HCT116 (cell line): ENCODE measurements around the gene SHOC2. TPM values are rescaled to one million over a fixed set of nuclear protein-coding genes. Genes with fewer than 3 reads are reported as not detected.

Experiments used
- ATAC-seq: fragments of 200-7000 bp; cut with Tn5 transposase; 2 replicates; pipeline ENCODE4 v1.9.1; 2020; ENCODE audit warnings: mild to moderate bottlenecking, moderate library complexity
- BruUV-seq: library from RNA; stranded (reverse); fragments of 400-500 nt; replicated peaks from 2 replicates; lab custom pipeline; 2021; lab: Mats Ljungman, UMichigan
- CTCF ChIA-PET: fragments of 300-600 bp; sonication (Branson Sonifier 250); formaldehyde crosslinking; loops from one replicate; lab custom pipeline; 2021; ENCODE audit warnings: antibody characterized with exemption; lab: Charles Lee
- POLR2A ChIA-PET: fragments of 300-600, 350-600 bp; sonication (Branson Sonifier 250); formaldehyde crosslinking; loops from one replicate; lab custom pipeline; 2021; ENCODE audit warnings: antibody characterized with exemption; lab: Charles Lee
- RAD21 ChIA-PET, 2 experiments: fragments of 300-600 bp; sonication (Branson Sonifier 250); formaldehyde crosslinking; loops; one replicate each; lab custom pipeline; 2023; ENCODE audit warnings: low total read pairs in 2 of 2; ENCODE audit not compliant: uncharacterized antibody in 2 of 2, unreplicated experiment in 2 of 2, low non-redundant PET in 1 of 2; lab: Charles Lee
- DNase-seq: peaks from one replicate; pipeline ENCODE4 v3.0.0-alpha.2; 2010; ENCODE audit warnings: low read depth, low spot score
- H2AFZ ChIP-seq: fragments of 200-600 bp; shearing (Covaris generic), sonication (generic); 2 replicates; pipeline ENCODE4 v1.6.1; 2017; ENCODE audit warnings: low read depth, mixed run types, mixed read lengths, antibody characterized with exemption, low read length; ENCODE audit not compliant: poor library complexity, severe bottlenecking
- H3K27ac ChIP-seq: 2 replicates; pipeline ENCODE4 v1.5.1; 2012; ENCODE audit warnings: low read depth, low read length
- H3K27me3 ChIP-seq: fragments of 200-600 bp; sonication (generic); 2 replicates; pipeline ENCODE4 v1.6.1; 2016; ENCODE audit warnings: mixed run types, low read length, mixed read lengths; ENCODE audit not compliant: insufficient read depth
- H3K36me3 ChIP-seq, 2 experiments: fragments of 200-500 bp in 1 of 2; fragments of 200-600 bp in 1 of 2; sonication (Bioruptor generic) in 1 of 2; sonication (generic) in 1 of 2; 2 replicates each; pipeline versions ENCODE4 v1.5.1 to v1.6.1; 2014 to 2016; ENCODE audit warnings: low read length in 2 of 2, inconsistent platforms in 1 of 2, mixed read lengths in 1 of 2, mixed run types in 1 of 2; ENCODE audit not compliant: insufficient read depth in 2 of 2, control insufficient read depth in 1 of 2
- H3K4me1 ChIP-seq, 2 experiments: fragments of 200-600 bp in 1 of 2; sonication (generic) in 1 of 2; 2 replicates each; pipeline versions ENCODE4 v1.5.1 to v1.6.1; 2012 to 2017; ENCODE audit warnings: low read length in 2 of 2, inconsistent platforms in 1 of 2, mild to moderate bottlenecking in 1 of 2, mixed read lengths in 1 of 2, mixed run types in 1 of 2, moderate library complexity in 1 of 2; ENCODE audit not compliant: insufficient read depth in 2 of 2, control insufficient read depth in 1 of 2
- H3K4me2 ChIP-seq: fragments of 200-600 bp; sonication (generic); 2 replicates; pipeline ENCODE4 v1.6.1; 2017; ENCODE audit warnings: mixed run types, low read length, mixed read lengths
- H3K4me3 ChIP-seq, 2 experiments: fragments of 200-600 bp in 1 of 2; sonication (generic) in 1 of 2; replicated peaks in 1 of 2; 2 replicates each; pipeline ENCODE4 v1.5.1; 2011 to 2016; ENCODE audit warnings: low read length in 2 of 2, control low read depth in 1 of 2, low read depth in 1 of 2, mild to moderate bottlenecking in 1 of 2, mixed read lengths in 1 of 2, mixed run types in 1 of 2
- H3K79me2 ChIP-seq: fragments of 200-600 bp; sonication (generic); 2 replicates; pipeline ENCODE4 v1.6.1; 2017; ENCODE audit warnings: mild to moderate bottlenecking, mixed run types, low read length, moderate library complexity, mixed read lengths; ENCODE audit not compliant: insufficient read depth
- H3K9ac ChIP-seq: fragments of 200-600 bp; sonication (generic); 2 replicates; pipeline ENCODE4 v1.6.1; 2016; ENCODE audit warnings: low read length, mixed read lengths
- H3K9me2 ChIP-seq: fragments of 200-600 bp; sonication (generic), shearing (Covaris generic); 2 replicates; pipeline ENCODE4 v1.6.1; 2017; ENCODE audit warnings: mixed run types, mild to moderate bottlenecking, moderate library complexity; ENCODE audit not compliant: insufficient read depth
- H3K9me3 ChIP-seq, 2 experiments: fragments of 200-500 bp in 1 of 2; fragments of 200-600 bp in 1 of 2; sonication (Bioruptor generic) in 1 of 2; sonication (generic) in 1 of 2; 2 replicates each; pipeline ENCODE4 v1.6.1; 2014 to 2017; ENCODE audit warnings: low read length in 2 of 2, mixed read lengths in 2 of 2, inconsistent platforms in 1 of 2, low read depth in 1 of 2, mild to moderate bottlenecking in 1 of 2, mixed run types in 1 of 2, moderate library complexity in 1 of 2; ENCODE audit not compliant: control insufficient read depth in 1 of 2, insufficient read depth in 1 of 2
- H4K20me1 ChIP-seq: fragments of 200-600 bp; sonication (generic), shearing (Covaris generic); 2 replicates; pipeline ENCODE4 v1.6.1; 2017; ENCODE audit warnings: mixed run types, mild to moderate bottlenecking, moderate library complexity; ENCODE audit not compliant: insufficient read depth
- ATF3 ChIP-seq: IDR thresholded peaks from 2 replicates; pipeline ENCODE4 v1.6.1; 2012
- CEBPB ChIP-seq: IDR thresholded peaks from 2 replicates; pipeline ENCODE4 v1.6.1; 2012; ENCODE audit warnings: low read depth
- EGR1 ChIP-seq: IDR thresholded peaks from 2 replicates; pipeline ENCODE4 v1.6.1; 2012; ENCODE audit warnings: low read depth
- ELF1 ChIP-seq: IDR thresholded peaks from 2 replicates; pipeline ENCODE4 v1.6.1; 2012; ENCODE audit warnings: low read depth, borderline replicate concordance
- EZH2 ChIP-seq: fragments of 200-600 bp; sonication (generic); IDR thresholded peaks from 2 replicates; pipeline ENCODE4 v1.6.1; 2017; ENCODE audit warnings: antibody characterized with exemption, mixed run types
- EZH2phosphoT487 ChIP-seq: fragments of 200-600 bp; IDR thresholded peaks from 2 replicates; pipeline ENCODE4 v1.6.1; 2018; ENCODE audit warnings: antibody characterized with exemption, borderline replicate concordance
- FOSL1 ChIP-seq: IDR thresholded peaks from 2 replicates; pipeline ENCODE4 v1.6.1; 2012; ENCODE audit warnings: low read depth
- MAX ChIP-seq: IDR thresholded peaks from 2 replicates; pipeline ENCODE4 v1.6.1; 2012
- POLR2A ChIP-seq: IDR thresholded peaks from 2 replicates; pipeline ENCODE4 v1.7.0; 2011; ENCODE audit warnings: borderline replicate concordance; ENCODE audit not compliant: insufficient read depth, insufficient read length; ENCODE audit errors: extremely low read depth
- POLR2AphosphoS5 ChIP-seq: IDR thresholded peaks from 2 replicates; pipeline ENCODE4 v1.6.1; 2011; ENCODE audit warnings: mild to moderate bottlenecking, low read depth, low read length, moderate library complexity
- RAD21 ChIP-seq: IDR thresholded peaks from 2 replicates; pipeline ENCODE4 v1.6.1; 2012; ENCODE audit warnings: low read depth, mild to moderate bottlenecking
- REST ChIP-seq: IDR thresholded peaks from 2 replicates; pipeline ENCODE4 v1.6.1; 2012; ENCODE audit warnings: low read depth
- SIN3A ChIP-seq: IDR thresholded peaks from 2 replicates; pipeline ENCODE4 v1.6.1; 2012; ENCODE audit warnings: low read depth
- SP1 ChIP-seq: IDR thresholded peaks from 2 replicates; pipeline ENCODE4 v1.6.1; 2012; ENCODE audit warnings: low read depth
- TCF7L2 ChIP-seq: IDR thresholded peaks from 2 replicates; pipeline ENCODE4 v1.7.0; 2011; ENCODE audit warnings: borderline replicate concordance, inconsistent platforms; ENCODE audit not compliant: insufficient read depth, insufficient read length; ENCODE audit errors: extremely low read depth
- YY1 ChIP-seq: IDR thresholded peaks from 2 replicates; pipeline ENCODE4 v1.6.1; 2011; ENCODE audit warnings: low read length, low read depth, moderate library complexity, mild to moderate bottlenecking; ENCODE audit not compliant: insufficient replicate concordance; ENCODE audit errors: extremely low read depth
- ZFX ChIP-seq: fragments of 450-650 bp; IDR thresholded peaks from 2 replicates; pipeline ENCODE4 v1.6.1; 2017
- intact Hi-C: fragments of 100-400 bp; cut with micrococcal nuclease; formaldehyde crosslinking; loops from 2 replicates; pipeline ENCODE4 v1.10.0; 2022
- total RNA-seq: library from RNA; stranded (reverse); gene quantifications from one replicate; pipeline ENCODE4 v1.2.1, GENCODE V29; 2021; ENCODE audit not compliant: unreplicated experiment
- TF ChIP-seq, protein P1 (sequence below), 3 experiments: fragments of 200-600 bp in 1 of 3; sonication (generic) in 1 of 3; IDR thresholded peaks in 2 of 3; conservative IDR thresholded peaks in 1 of 3; 2 replicates each; pipeline ENCODE4 v1.5.1; 2012 to 2017; ENCODE audit warnings: low read depth in 2 of 3, low read length in 2 of 3, antibody characterized with exemption in 1 of 3, borderline replicate concordance in 1 of 3, control low read depth in 1 of 3, mild to moderate bottlenecking in 1 of 3, mixed read lengths in 1 of 3, mixed run types in 1 of 3, moderate library complexity in 1 of 3; ENCODE audit not compliant: insufficient read depth in 1 of 3

SHOC2 gene
- total RNA-seq, 1 experiment from 2014 or later, result 39.5 TPM

GRCh38 chr10:110872145-110872983 lies 47.0 kb upstream of the SHOC2 start:
- ATAC-seq (peak; percentile 75), DNase-seq (no peak)
- ChIA-PET CTCF (interaction anchor here (1.3 kb wide), 1 partner anchor 21 kb away, joined by 5 read pairs; no protein-coding TSS in a partner anchor), RAD21 (interaction anchor here in 1 of 2 experiments (0.7 kb wide), 1 partner anchor 114 kb away, joined by 5 read pairs; no protein-coding TSS in a partner anchor), POLR2A (interaction anchor here (1.0 to 1.3 kb wide), 4 partner anchors 11 to 46 kb away, joined by 3 to 8 read pairs (median 6); partner anchors contain the start of genes BBIP1 and SHOC2)
- no peaks in the 10 kb centered on the region for H4K20me1 ChIP-seq
- BruUV-seq, result no TSS peak
- peaks cover 14 to 20% of the 10 kb centered on the region in 2 experiments; a peak in 3 of 4 replicates for H3K4me1 ChIP-seq
- H3K27me3 ChIP-seq, result no peaks in the 10 kb centered on the region
- H3K36me3 ChIP-seq, result 0 out of 4 replicates have a peak, but pooled peaks cover 0 to 2% of the 10 kb centered on the region in 2 experiments
- intact Hi-C loops, result no loop called here
- H3K27ac ChIP-seq, result peak overlapping the region; percentile 60
- peak overlapping the region; percentile 68 for H3K9ac ChIP-seq
- H3K9me2 ChIP-seq, result no peaks in the 10 kb centered on the region
- no peaks in the 10 kb centered on the region for H3K9me3 ChIP-seq
- peak overlapping the region; percentile 33 for H2AFZ ChIP-seq
- H3K4me2 ChIP-seq, result peak overlapping the region; percentile 88
- no peaks in the 10 kb centered on the region for H3K79me2 ChIP-seq
- H3K4me3 ChIP-seq, result peak overlapping the region; percentile 65 to 67
- no peak for TF ChIP-seq SP1
- no peak; the same call in 1 of the 2 replicates for TF ChIP-seq POLR2AphosphoS5
- TF ChIP-seq ATF3, result no peak
- no peak for TF ChIP-seq EZH2
- TF ChIP-seq REST, result no peak
- TF ChIP-seq ZFX, result peak; percentile 69
- TF ChIP-seq POLR2A, result no peak
- TF ChIP-seq TCF7L2, result peak; percentile 27
- TF ChIP-seq EGR1, result no peak
- 0 out of 2 replicates have a peak, but pooled peaks have one; percentile 9 for TF ChIP-seq RAD21
- peak; percentile 79; the same call in 1 of the 2 replicates for TF ChIP-seq CEBPB
- TF ChIP-seq EZH2phosphoT487, result no peak
- TF ChIP-seq SIN3A, result peak; percentile 58; the same call in 1 of the 2 replicates
- TF ChIP-seq ELF1, result no peak
- no peak for TF ChIP-seq FOSL1
- TF ChIP-seq YY1, result peak; percentile 21
- TF ChIP-seq MAX, result peak; percentile 95
- TF ChIP-seq, protein P1, sequence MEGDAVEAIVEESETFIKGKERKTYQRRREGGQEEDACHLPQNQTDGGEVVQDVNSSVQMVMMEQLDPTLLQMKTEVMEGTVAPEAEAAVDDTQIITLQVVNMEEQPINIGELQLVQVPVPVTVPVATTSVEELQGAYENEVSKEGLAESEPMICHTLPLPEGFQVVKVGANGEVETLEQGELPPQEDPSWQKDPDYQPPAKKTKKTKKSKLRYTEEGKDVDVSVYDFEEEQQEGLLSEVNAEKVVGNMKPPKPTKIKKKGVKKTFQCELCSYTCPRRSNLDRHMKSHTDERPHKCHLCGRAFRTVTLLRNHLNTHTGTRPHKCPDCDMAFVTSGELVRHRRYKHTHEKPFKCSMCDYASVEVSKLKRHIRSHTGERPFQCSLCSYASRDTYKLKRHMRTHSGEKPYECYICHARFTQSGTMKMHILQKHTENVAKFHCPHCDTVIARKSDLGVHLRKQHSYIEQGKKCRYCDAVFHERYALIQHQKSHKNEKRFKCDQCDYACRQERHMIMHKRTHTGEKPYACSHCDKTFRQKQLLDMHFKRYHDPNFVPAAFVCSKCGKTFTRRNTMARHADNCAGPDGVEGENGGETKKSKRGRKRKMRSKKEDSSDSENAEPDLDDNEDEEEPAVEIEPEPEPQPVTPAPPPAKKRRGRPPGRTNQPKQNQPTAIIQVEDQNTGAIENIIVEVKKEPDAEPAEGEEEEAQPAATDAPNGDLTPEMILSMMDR (IDR thresholded peaks at IDR 0.05 in 2 of 3, conservative IDR thresholded peaks at IDR 0.05 in 1 of 3; ENCODE audit: borderline replicate concordance in 1 of 3, insufficient read depth in 1 of 3, low read depth in 2 of 3, low read length in 2 of 3), result peak in 1 of 3 experiments; percentile 35; a peak in 1 of 6 replicates
